ENCODE data around the gene PHF21A.

DNA sequence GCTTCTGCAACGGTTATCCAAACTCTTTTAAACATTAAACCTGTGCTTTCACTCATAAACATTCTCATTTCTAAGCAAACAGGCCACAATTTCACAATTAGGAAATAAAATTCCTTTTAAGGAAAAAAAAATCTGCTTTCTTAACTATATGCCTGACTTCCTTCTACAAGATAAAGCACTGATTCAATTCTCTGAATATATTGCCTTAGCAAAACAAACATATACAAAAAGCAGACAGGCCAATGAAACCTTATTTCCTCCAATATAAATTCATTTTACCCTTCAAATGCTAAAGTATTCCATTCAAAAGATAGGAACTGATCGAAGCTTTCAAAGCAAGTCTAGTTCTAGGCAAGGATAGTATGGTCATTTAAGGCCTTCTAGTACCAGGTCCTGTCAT, 76.7 kb downstream of the PHF21A start:
- TF ChIP-seq, protein P1, sequence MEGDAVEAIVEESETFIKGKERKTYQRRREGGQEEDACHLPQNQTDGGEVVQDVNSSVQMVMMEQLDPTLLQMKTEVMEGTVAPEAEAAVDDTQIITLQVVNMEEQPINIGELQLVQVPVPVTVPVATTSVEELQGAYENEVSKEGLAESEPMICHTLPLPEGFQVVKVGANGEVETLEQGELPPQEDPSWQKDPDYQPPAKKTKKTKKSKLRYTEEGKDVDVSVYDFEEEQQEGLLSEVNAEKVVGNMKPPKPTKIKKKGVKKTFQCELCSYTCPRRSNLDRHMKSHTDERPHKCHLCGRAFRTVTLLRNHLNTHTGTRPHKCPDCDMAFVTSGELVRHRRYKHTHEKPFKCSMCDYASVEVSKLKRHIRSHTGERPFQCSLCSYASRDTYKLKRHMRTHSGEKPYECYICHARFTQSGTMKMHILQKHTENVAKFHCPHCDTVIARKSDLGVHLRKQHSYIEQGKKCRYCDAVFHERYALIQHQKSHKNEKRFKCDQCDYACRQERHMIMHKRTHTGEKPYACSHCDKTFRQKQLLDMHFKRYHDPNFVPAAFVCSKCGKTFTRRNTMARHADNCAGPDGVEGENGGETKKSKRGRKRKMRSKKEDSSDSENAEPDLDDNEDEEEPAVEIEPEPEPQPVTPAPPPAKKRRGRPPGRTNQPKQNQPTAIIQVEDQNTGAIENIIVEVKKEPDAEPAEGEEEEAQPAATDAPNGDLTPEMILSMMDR (IDR thresholded peaks at IDR 0.05; ENCODE audit: low read length) = no peak
- TF ChIP-seq EZH2 (IDR thresholded peaks at IDR 0.05; ENCODE audit: borderline replicate concordance, low read length) = no peak

Measured in OCI-LY1 (cell line).